ENCODE results near the gene MYEF2.

The MYEF2 gene

GRCh38 chr15:48177766-48178647, at the start of gene MYEF2:
Gene MYEF2 (minus strand): TSS chr15:48178295. CDS start chr15:48178237, 58 bp downstream.
- DNase-seq, result peak; percentile 85 to 90

GRCh38 chr15:48225771-48226170, 47.7 kb upstream of the MYEF2 start:
- no peak for DNase-seq

GRCh38 chr15:48222627-48223026, 44.5 kb upstream of the MYEF2 start:
- DNase-seq, result no peak

- no peak for DNase-seq
Observed at GRCh38 chr15:48221885-48222284, 43.8 kb upstream of the MYEF2 start.

- DNase-seq, result no peak
Observed at GRCh38 chr15:48221261-48221660, 43.2 kb upstream of the MYEF2 start.

GRCh38 chr15:48205981-48206380, 27.9 kb upstream of the MYEF2 start, which contains the start of gene SLC12A1:
Gene SLC12A1 (plus strand): TSS chr15:48206302. CDS start chr15:48207720, 1,418 bp downstream.
- no peak for DNase-seq

- no peak for DNase-seq
Observed at GRCh38 chr15:48202068-48202467, 24.0 kb upstream of the MYEF2 start.

GRCh38 chr15:48191574-48192225, 13.6 kb upstream of the MYEF2 start, which contains the start of gene CTXN2:
Gene CTXN2 (plus strand): TSS chr15:48191665. CDS start chr15:48201301, 9,636 bp downstream.
- peak; percentile 49 to 86 for DNase-seq

- DNase-seq, result peak; percentile 19
Observed at GRCh38 chr15:48190932-48191573, 13.0 kb upstream of the MYEF2 start.

- no peak for DNase-seq
Observed at GRCh38 chr15:48186271-48186670, 8.2 kb upstream of the MYEF2 start.

- no peak for DNase-seq
Observed at GRCh38 chr15:48185529-48185928, 7.4 kb upstream of the MYEF2 start.

GRCh38 chr15:48182749-48183148, 4.7 kb upstream of the MYEF2 start:
- no peak for DNase-seq

GRCh38 chr15:48178648-48178931, 495 bp upstream of the MYEF2 start:
- no peak for DNase-seq

GRCh38 chr15:48177383-48177765, 721 bp downstream of the MYEF2 start:
- DNase-seq, result peak; percentile 11 to 69

- DNase-seq, result no peak
Observed at GRCh38 chr15:48176957-48177356, 1.1 kb downstream of the MYEF2 start.

GRCh38 chr15:48176112-48176511, 2.0 kb downstream of the MYEF2 start:
- no peak for DNase-seq

GRCh38 chr15:48175126-48175525, 3.0 kb downstream of the MYEF2 start:
- no peak for DNase-seq

GRCh38 chr15:48170981-48171380, 7.1 kb downstream of the MYEF2 start:
- no peak for DNase-seq

GRCh38 chr15:48168616-48169015, 9.5 kb downstream of the MYEF2 start:
- DNase-seq, result no peak

- DNase-seq, result no peak
Observed at GRCh38 chr15:48153526-48153925, 24.6 kb downstream of the MYEF2 start.

- no peak for DNase-seq
Observed at GRCh38 chr15:48149858-48150257, 28.2 kb downstream of the MYEF2 start.

GRCh38 chr15:48147358-48147757, 30.7 kb downstream of the MYEF2 start:
- DNase-seq, result no peak

GRCh38 chr15:48145923-48146322, 32.2 kb downstream of the MYEF2 start:
- DNase-seq, result no peak

GRCh38 chr15:48144889-48145288, 33.2 kb downstream of the MYEF2 start:
- no peak for DNase-seq

Measured in NCI-H524 (cell line).